ENCODE measurements around the gene SDHB. TPM values are rescaled to one million over a fixed set of nuclear protein-coding genes. Genes with fewer than 3 reads are reported as not detected.

The SDHB gene
- polyA plus RNA-seq, 1 of the 3 experiments (the other 2 are of a cell fraction), result 128 TPM

DNA sequence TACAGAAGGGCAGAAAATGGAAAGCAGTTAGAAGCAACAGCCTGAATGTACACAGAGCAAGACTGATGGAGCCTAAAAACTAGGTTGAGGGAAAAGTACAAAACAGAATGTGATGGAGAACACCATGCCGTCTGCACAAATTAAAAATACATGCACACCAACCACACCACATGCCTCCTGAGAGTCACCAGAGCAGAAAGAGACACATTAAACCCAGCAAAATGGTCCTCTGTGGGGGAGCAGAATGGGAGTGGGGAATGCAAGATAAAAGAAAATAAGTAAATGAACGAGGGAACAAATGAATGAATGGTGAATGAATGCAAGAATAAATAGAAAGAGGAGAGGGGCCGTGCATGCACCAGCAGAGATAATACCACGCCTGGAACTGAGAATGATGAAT is 41.3 kb upstream of the SDHB start:
- Histone ChIP-seq H3K9me2 (no peaks in the 10 kb centered on the region), H3K9ac (no peak overlapping the region), H3K4me3 (ENCODE audit: low read depth in 2 of 2, low read length in 1 of 2) (no peak overlapping the region), H2AFZ (ENCODE audit: low read depth) (no peak overlapping the region), H3K79me2 (ENCODE audit: insufficient read depth) (no peaks in the 10 kb centered on the region), H3K27ac (ENCODE audit: low read depth in 2 of 2, low read length in 1 of 2) (no peak overlapping the region), H3K4me2 (no peak overlapping the region), H3F3A (replicated peaks; ENCODE audit: insufficient read depth) (no peaks in the 10 kb centered on the region), H4K20me1 (ENCODE audit: insufficient read depth) (no peaks in the 10 kb centered on the region), H3K4me1 (ENCODE audit: control insufficient read depth in 1 of 2, insufficient read depth in 2 of 2, low read depth in 1 of 2, low read length in 1 of 2) (no peaks in the 10 kb centered on the region), H3K36me3 (replicated peaks in 1 of 2; ENCODE audit: control insufficient read depth in 1 of 2, insufficient read depth in 2 of 2, low read length in 1 of 2) (no peaks in the 10 kb centered on the region), H3K27me3 (ENCODE audit: insufficient read depth) (no peaks in the 10 kb centered on the region), H3K9me3 (no peaks in the 10 kb centered on the region)
- ChIA-PET CTCF (no interaction called here), POLR2A (no interaction called here)
- TF ChIP-seq ELF1 (IDR thresholded peaks at IDR 0.05) (no peak), TAF1 (IDR thresholded peaks at IDR 0.05; ENCODE audit: borderline replicate concordance, low read depth, low read length) (no peak), JUND (IDR thresholded peaks at IDR 0.05) (no peak), FOXJ3 (CRISPR knock-in tag; IDR thresholded peaks at IDR 0.05) (no peak)
- WGBS (ENCODE audit: low lambda C conversion rate), result 41% methylated on average over 4 of the region's 4 CpGs
- no peak for DNase-seq

DNA sequence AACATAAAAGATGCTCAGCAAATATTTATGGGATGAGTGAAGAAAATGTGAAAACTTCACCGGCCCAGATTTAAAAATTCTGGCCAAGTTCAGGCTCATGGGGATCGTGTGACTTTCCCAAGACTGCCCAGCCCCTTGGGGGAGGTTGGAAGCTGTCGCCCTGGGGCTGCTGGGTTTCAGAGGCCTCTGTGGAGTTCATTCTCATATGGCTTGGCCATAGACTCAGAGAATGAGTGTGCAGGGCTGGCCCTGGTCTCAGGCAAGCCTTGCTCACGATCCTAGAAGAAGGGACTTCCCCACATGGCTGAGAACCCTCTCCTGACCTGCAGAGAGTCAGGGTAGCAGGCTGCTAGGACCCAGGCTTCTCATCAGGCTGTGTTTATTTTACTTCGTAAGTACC is 40.8 kb upstream of the SDHB start:
- no peaks in the 10 kb centered on the region for H3K4me1 ChIP-seq (ENCODE audit: control insufficient read depth in 1 of 2, insufficient read depth in 2 of 2, low read depth in 1 of 2, low read length in 1 of 2)
- 49% methylated on average over 4 of the region's 5 CpGs for WGBS (ENCODE audit: low lambda C conversion rate)
- POLR2A ChIA-PET, result no interaction called here
- H3K79me2 ChIP-seq (ENCODE audit: insufficient read depth), result no peaks in the 10 kb centered on the region
- CTCF ChIA-PET, result interaction anchor here (0.9 kb wide), 1 partner anchor 31 kb away, joined by 3 read pairs; no protein-coding TSS in a partner anchor
- H3K4me2 ChIP-seq, result no peak overlapping the region
- no peaks in the 10 kb centered on the region for H3K9me2 ChIP-seq
- no peak overlapping the region for H2AFZ ChIP-seq (ENCODE audit: low read depth)
- H3K27ac ChIP-seq (ENCODE audit: low read depth in 2 of 2, low read length in 1 of 2), result no peak overlapping the region
- no peak for DNase-seq
- H4K20me1 ChIP-seq (ENCODE audit: insufficient read depth), result no peaks in the 10 kb centered on the region
- H3K9me3 ChIP-seq, result no peaks in the 10 kb centered on the region
- H3K4me3 ChIP-seq (ENCODE audit: low read depth in 2 of 2, low read length in 1 of 2), result no peak overlapping the region
- no peaks in the 10 kb centered on the region for H3K36me3 ChIP-seq (replicated peaks in 1 of 2; ENCODE audit: control insufficient read depth in 1 of 2, insufficient read depth in 2 of 2, low read length in 1 of 2)
- no peaks in the 10 kb centered on the region for H3F3A ChIP-seq (replicated peaks; ENCODE audit: insufficient read depth)
- H3K9ac ChIP-seq, result no peak overlapping the region
- no peak for TF ChIP-seq JUND (IDR thresholded peaks at IDR 0.05)
- no peak for TF ChIP-seq TEAD4 (IDR thresholded peaks at IDR 0.05; ENCODE audit: borderline replicate concordance, insufficient read depth)
- TF ChIP-seq SIN3A (IDR thresholded peaks at IDR 0.05; ENCODE audit: borderline replicate concordance, low read depth, low read length), result no peak
- no peak for TF ChIP-seq EZH2phosphoT487 (IDR thresholded peaks at IDR 0.05; ENCODE audit: borderline replicate concordance, low read depth)
- no peak for TF ChIP-seq FOXM1 (IDR thresholded peaks at IDR 0.05; ENCODE audit: low read depth)
- TF ChIP-seq, protein P1, sequence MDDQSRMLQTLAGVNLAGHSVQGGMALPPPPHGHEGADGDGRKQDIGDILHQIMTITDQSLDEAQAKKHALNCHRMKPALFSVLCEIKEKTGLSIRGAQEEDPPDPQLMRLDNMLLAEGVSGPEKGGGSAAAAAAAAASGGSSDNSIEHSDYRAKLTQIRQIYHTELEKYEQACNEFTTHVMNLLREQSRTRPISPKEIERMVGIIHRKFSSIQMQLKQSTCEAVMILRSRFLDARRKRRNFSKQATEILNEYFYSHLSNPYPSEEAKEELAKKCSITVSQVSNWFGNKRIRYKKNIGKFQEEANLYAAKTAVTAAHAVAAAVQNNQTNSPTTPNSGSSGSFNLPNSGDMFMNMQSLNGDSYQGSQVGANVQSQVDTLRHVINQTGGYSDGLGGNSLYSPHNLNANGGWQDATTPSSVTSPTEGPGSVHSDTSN (IDR thresholded peaks at IDR 0.05), result no peak
- H3K27me3 ChIP-seq (ENCODE audit: insufficient read depth), result no peaks in the 10 kb centered on the region

GRCh38 chr1:17093822-17094393 is 40.1 kb upstream of the SDHB start:
- 77% methylated on average over 8 of the region's 8 CpGs for WGBS (ENCODE audit: low lambda C conversion rate)
- H3K9ac ChIP-seq, result no peak overlapping the region
- H3K79me2 ChIP-seq (ENCODE audit: insufficient read depth), result no peaks in the 10 kb centered on the region
- no peaks in the 10 kb centered on the region for H3F3A ChIP-seq (replicated peaks; ENCODE audit: insufficient read depth)
- H3K4me3 ChIP-seq (ENCODE audit: low read depth in 2 of 2, low read length in 1 of 2), result no peak overlapping the region
- no peaks in the 10 kb centered on the region for H3K9me3 ChIP-seq
- ChIA-PET CTCF (interaction anchor here (0.9 kb wide), 1 partner anchor 32 kb away, joined by 3 read pairs; no protein-coding TSS in a partner anchor), POLR2A (no interaction called here)
- no peak for DNase-seq
- no peaks in the 10 kb centered on the region for H3K36me3 ChIP-seq (replicated peaks in 1 of 2; ENCODE audit: control insufficient read depth in 1 of 2, insufficient read depth in 2 of 2, low read length in 1 of 2)
- H3K4me1 ChIP-seq (ENCODE audit: control insufficient read depth in 1 of 2, insufficient read depth in 2 of 2, low read depth in 1 of 2, low read length in 1 of 2), result no peaks in the 10 kb centered on the region
- H2AFZ ChIP-seq (ENCODE audit: low read depth), result no peak overlapping the region
- no peaks in the 10 kb centered on the region for H4K20me1 ChIP-seq (ENCODE audit: insufficient read depth)
- H3K27ac ChIP-seq (ENCODE audit: low read depth in 2 of 2, low read length in 1 of 2), result no peak overlapping the region
- no peaks in the 10 kb centered on the region for H3K9me2 ChIP-seq
- no peaks in the 10 kb centered on the region for H3K27me3 ChIP-seq (ENCODE audit: insufficient read depth)
- H3K4me2 ChIP-seq, result no peak overlapping the region
- TF ChIP-seq, protein P1 (IDR thresholded peaks at IDR 0.05), result no peak
- no peak for TF ChIP-seq TAF1 (IDR thresholded peaks at IDR 0.05; ENCODE audit: borderline replicate concordance, low read depth, low read length)
- TF ChIP-seq RXRA (IDR thresholded peaks at IDR 0.05; ENCODE audit: borderline replicate concordance, low read depth), result no peak
- no peak for TF ChIP-seq GABPA (IDR thresholded peaks at IDR 0.05; ENCODE audit: low read depth)
- no peak for TF ChIP-seq USF2 (IDR thresholded peaks at IDR 0.05; ENCODE audit: borderline replicate concordance, low read depth, low read length)
- no peak for TF ChIP-seq NRF1 (IDR thresholded peaks at IDR 0.05; ENCODE audit: low read depth, low read length)
- no peak for TF ChIP-seq CHD2 (IDR thresholded peaks at IDR 0.05; ENCODE audit: low read length, partially characterized antibody)
- TF ChIP-seq, protein P2, sequence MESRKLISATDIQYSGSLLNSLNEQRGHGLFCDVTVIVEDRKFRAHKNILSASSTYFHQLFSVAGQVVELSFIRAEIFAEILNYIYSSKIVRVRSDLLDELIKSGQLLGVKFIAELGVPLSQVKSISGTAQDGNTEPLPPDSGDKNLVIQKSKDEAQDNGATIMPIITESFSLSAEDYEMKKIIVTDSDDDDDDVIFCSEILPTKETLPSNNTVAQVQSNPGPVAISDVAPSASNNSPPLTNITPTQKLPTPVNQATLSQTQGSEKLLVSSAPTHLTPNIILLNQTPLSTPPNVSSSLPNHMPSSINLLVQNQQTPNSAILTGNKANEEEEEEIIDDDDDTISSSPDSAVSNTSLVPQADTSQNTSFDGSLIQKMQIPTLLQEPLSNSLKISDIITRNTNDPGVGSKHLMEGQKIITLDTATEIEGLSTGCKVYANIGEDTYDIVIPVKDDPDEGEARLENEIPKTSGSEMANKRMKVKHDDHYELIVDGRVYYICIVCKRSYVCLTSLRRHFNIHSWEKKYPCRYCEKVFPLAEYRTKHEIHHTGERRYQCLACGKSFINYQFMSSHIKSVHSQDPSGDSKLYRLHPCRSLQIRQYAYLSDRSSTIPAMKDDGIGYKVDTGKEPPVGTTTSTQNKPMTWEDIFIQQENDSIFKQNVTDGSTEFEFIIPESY (IDR thresholded peaks at IDR 0.05; ENCODE audit: borderline replicate concordance, low read depth), result no peak
